GM12872 (cell line): ENCODE measurements around the gene BSN.

Experiments
- CTCF ChIP-seq: IDR thresholded peaks from 3 replicates; pipeline ENCODE4 v1.5.1; 2011; ENCODE audit warnings: low read depth, mild to moderate bottlenecking, low read length, moderate library complexity; ENCODE audit not compliant: insufficient read depth

BSN gene

DNA sequence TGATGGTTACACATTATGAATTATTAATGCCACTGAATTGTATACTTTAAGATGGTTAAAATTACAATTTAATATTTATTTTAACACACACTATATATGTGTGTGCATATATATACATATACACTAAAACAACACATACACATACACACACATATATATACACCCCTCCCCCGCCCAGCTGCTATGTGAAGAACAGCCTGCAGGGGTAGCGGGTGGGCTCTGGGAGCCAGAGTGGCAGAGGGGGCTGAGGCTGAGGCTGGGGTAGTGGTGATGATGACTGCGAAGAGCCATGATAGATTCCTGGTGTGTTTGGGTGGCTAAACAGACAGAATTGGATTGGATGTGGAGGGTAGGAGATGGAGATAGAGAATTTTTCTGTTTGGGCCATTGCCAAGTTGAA lies 80.5 kb downstream of the BSN start:
- no peak for TF ChIP-seq CTCF

GRCh38 chr3:49636883-49637609 lies 82.8 kb downstream of the BSN start:
- TF ChIP-seq CTCF, result no peak

GRCh38 chr3:49638445-49638844 lies 84.2 kb downstream of the BSN start:
- no peak for TF ChIP-seq CTCF

GRCh38 chr3:49639551-49639950 lies 85.3 kb downstream of the BSN start:
- no peak for TF ChIP-seq CTCF

DNA sequence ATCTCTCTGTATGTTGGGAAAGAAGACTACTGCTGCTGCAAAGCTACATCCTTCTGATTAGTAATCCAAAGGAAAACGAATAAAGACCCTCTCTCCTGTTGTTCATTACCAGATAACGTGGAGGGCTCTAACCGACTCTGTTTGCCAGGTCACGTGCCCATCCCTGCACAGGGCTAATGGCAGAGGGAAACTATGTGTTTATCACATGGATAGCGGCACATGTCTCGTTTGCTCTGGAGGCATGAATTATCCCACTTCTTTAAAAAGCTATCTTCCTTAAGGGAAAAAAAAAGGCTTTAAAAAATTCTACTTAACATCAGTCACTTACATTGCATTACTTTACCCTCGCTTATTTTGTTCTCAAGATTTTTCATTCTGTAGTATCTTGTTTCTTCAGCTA lies 87.0 kb downstream of the BSN start:
- no peak for TF ChIP-seq CTCF

DNA sequence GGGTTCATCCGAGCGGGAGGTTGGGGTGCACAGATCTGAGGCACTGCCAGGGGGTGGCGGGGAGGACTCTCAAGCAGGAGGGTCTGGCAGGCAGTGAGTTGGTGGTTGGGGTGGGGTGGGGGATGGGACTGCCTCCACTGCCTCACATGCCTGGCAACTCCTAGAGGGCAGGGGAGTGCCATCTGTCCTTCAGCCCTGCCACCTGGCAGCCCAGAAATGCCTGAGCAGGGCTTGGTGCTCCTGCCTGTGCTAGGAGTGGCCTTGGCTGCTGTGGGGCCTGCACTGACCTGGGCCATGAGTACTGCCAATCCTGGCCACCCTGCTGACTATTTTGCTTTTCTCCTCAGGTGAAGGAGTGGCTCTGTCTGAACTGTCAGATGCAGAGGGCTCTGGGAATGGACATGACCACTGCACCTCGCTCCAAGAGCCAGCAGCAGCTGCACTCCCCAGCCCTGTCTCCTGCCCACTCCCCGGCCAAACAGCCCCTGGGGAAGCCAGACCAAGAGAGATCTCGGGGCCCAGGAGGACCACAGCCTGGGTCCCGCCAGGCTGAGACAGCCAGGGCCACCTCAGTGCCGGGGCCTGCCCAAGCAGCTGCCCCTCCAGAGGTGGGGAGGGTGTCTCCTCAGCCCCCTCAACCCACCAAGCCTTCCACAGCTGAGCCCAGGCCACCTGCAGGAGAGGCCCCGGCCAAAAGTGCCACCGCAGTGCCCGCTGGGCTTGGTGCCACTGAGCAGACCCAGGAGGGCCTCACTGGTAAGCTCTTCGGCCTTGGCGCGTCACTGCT lies 87.8 kb downstream of the BSN start:
- no peak for TF ChIP-seq CTCF

DNA sequence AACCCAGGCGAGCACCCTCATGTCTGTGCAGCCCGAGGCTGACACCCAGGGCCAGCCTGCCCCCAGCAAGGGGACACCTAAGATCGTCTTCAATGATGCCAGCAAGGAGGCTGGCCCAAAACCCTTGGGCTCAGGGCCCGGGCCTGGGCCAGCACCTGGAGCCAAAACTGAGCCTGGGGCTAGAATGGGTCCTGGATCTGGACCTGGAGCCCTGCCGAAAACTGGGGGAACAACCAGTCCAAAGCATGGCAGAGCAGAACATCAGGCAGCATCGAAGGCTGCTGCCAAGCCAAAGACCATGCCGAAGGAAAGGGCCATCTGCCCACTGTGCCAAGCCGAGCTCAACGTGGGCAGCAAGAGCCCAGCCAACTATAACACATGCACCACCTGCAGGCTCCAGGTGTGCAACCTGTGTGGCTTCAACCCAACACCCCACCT lies 88.5 kb downstream of the BSN start:
- no peak for TF ChIP-seq CTCF
